ENCODE results near the gene COL13A1.

- TF ChIP-seq CTCF (IDR thresholded peaks at IDR 0.05) (no peak), PBX3 (IDR thresholded peaks at IDR 0.05) (no peak), YY1 (IDR thresholded peaks at IDR 0.05; ENCODE audit: low read depth) (no peak)
These were observed 63.7 kb downstream of the COL13A1 start for GRCh38 chr10:69865450-69865849.

Measured in SK-N-SH (cell line).